ENCODE results near the gene ARHGAP30. TPM values are rescaled to one million over a fixed set of nuclear protein-coding genes. Genes with fewer than 3 reads are reported as not detected.

Gene ARHGAP30
- total and polyA plus RNA-seq, 2 of the 8 experiments (the other 6 are each of a cell fraction or from before 2014, with no cell fraction given) = 0.27 to 0.39 TPM

- Histone ChIP-seq H2BK120ac (replicated peaks; ENCODE audit: low read depth, low read length) (no peak overlapping the region), H3K27me3 (replicated peaks in 1 of 4; ENCODE audit: control insufficient read depth in 3 of 4, extremely low read depth in 1 of 4, insufficient read depth in 3 of 4, low read length in 3 of 4) (no peaks in the 10 kb centered on the region), H2AFZ (ENCODE audit: low read length) (no peak overlapping the region), H3K4me1 (replicated peaks in 1 of 4; ENCODE audit: control insufficient read depth in 3 of 4, insufficient read depth in 4 of 4, low read length in 3 of 4) (peaks cover 5 to 11% (median 8%) of the 10 kb centered on the region in 4 experiments; a peak in 6 of 7 replicates), H3K36me3 (ENCODE audit: control insufficient read depth in 2 of 4, insufficient read depth in 4 of 4, low read length in 3 of 4) (peaks cover 24 to 36% (median 31%) of the 10 kb centered on the region in 4 experiments; a peak in 6 of 8 replicates), H3K4me3 (ENCODE audit: extremely low read depth in 1 of 4, insufficient read depth in 2 of 4, low read depth in 3 of 4, low read length in 4 of 4) (peak overlapping the region in 2 of 4 experiments; percentile 83 to 87; a peak in 3 of 8 replicates), H2AK5ac (ENCODE audit: low read depth, low read length) (no peak overlapping the region), H3K4me2 (ENCODE audit: insufficient read depth in 1 of 2, low read depth in 2 of 2, low read length in 2 of 2) (peak overlapping the region; percentile 68 to 73; a peak in 3 of 4 replicates), H3K14ac (ENCODE audit: insufficient read length) (no peak overlapping the region), H3K79me2 (ENCODE audit: control insufficient read depth in 1 of 2, insufficient read depth in 2 of 2, low read length in 2 of 2) (peaks cover 0 to 23% of the 10 kb centered on the region in 2 experiments; a peak in 2 of 4 replicates), H3K9me3 (ENCODE audit: insufficient read depth in 2 of 2, low read depth in 1 of 2, low read length in 1 of 2) (no peaks in the 10 kb centered on the region), H3K79me1 (ENCODE audit: low read depth, low read length) (peaks cover 10% of the 10 kb centered on the region), H3K23me2 (ENCODE audit: low read depth, low read length) (peaks cover 3% of the 10 kb centered on the region; the same call in 1 of the 2 replicates), H3K23ac (ENCODE audit: insufficient read length) (no peak overlapping the region), H4K8ac (ENCODE audit: extremely low read depth, insufficient read depth, low read length) (no peak overlapping the region), H4K91ac (replicated peaks; ENCODE audit: insufficient read length, low read length) (no peak overlapping the region), H3K4ac (replicated peaks; ENCODE audit: insufficient read length, low read depth, low read length) (no peak overlapping the region), H2BK20ac (ENCODE audit: low read length) (no peak overlapping the region), H4K5ac (ENCODE audit: insufficient read length, low read depth, low read length) (no peak overlapping the region), H4K20me1 (replicated peaks in 1 of 2; ENCODE audit: control insufficient read depth in 1 of 2, insufficient read depth in 2 of 2, low read length in 2 of 2) (peaks cover 0 to 8% of the 10 kb centered on the region in 2 experiments), H3K56ac (replicated peaks; ENCODE audit: insufficient read length, low read depth, low read length) (no peak overlapping the region), H3K27ac (ENCODE audit: low read depth, low read length) (no peak overlapping the region), H3K18ac (ENCODE audit: extremely low read depth, low read length) (no peak overlapping the region), H2BK5ac (ENCODE audit: low read depth, low read length) (no peak overlapping the region), H3K9ac (replicated peaks in 1 of 4; ENCODE audit: extremely low read depth in 1 of 4, low read depth in 3 of 4, low read length in 3 of 4) (no peak overlapping the region; a peak in 1 of 7 replicates), H2BK15ac (ENCODE audit: low read length) (no peak overlapping the region), H2BK12ac (ENCODE audit: low read depth, low read length) (no peak overlapping the region)
- DNase-seq (ENCODE audit: low read depth in 1 of 2, low spot score in 2 of 2) = no peak
- FAIRE-seq = no peak
- CTCF ChIA-PET (ENCODE audit: partially characterized antibody) = interaction anchor here (0.8 to 6.7 kb wide), 9 partner anchors 12 to 186 kb away, joined by 3 to 73 read pairs (median 7); partner anchors contain the start of genes F11R, KLHDC9 and TOMM40L
- 86% methylated on average over 5 of the region's 5 CpGs; no CpG with 5 or more reads in 1 of the 2 experiments for WGBS, 2 experiments (ENCODE audit: extremely low coverage in 1 of 2, insufficient coverage in 1 of 2, insufficient read length in 1 of 2, insufficient replicate concordance in 2 of 2, low coverage in 1 of 2, low lambda C conversion rate in 2 of 2, missing lambda C conversion rate in 1 of 2)
- POLR2A ChIA-PET (ENCODE audit: partially characterized antibody) = interaction anchor here (1.1 to 3.4 kb wide), 7 partner anchors 10 to 65 kb away, joined by 3 to 50 read pairs (median 3); partner anchors contain the start of gene F11R
- TF ChIP-seq JUN (IDR thresholded peaks at IDR 0.05; ENCODE audit: low read depth, low read length) = no peak
- TF ChIP-seq KDM4A (IDR thresholded peaks at IDR 0.05; ENCODE audit: low read depth, low read length, severe bottlenecking) = no peak
These were observed 30.1 kb downstream of the ARHGAP30 start for GRCh38 chr1:161039546-161039945.

All from H1 (cell line).